Epithelial cell of esophagus (primary cell): ENCODE results near the gene SELENOO.

Experiments used
- DNase-seq: peaks from one replicate; pipeline ENCODE4 v3.0.0; 2010; ENCODE audit warnings: low read depth
- H3K4me3 ChIP-seq: 2 replicates; pipeline ENCODE4 v1.5.1; 2011; ENCODE audit warnings: mild to moderate bottlenecking, low read length, control low read depth
- TF ChIP-seq, protein P1 (sequence below): IDR thresholded peaks from 2 replicates; pipeline ENCODE4 v1.5.1; 2011; ENCODE audit warnings: low read depth, mild to moderate bottlenecking, low read length, control low read depth, inconsistent platforms; ENCODE audit not compliant: insufficient read depth; ENCODE audit errors: missing control alignments

SELENOO gene

DNA sequence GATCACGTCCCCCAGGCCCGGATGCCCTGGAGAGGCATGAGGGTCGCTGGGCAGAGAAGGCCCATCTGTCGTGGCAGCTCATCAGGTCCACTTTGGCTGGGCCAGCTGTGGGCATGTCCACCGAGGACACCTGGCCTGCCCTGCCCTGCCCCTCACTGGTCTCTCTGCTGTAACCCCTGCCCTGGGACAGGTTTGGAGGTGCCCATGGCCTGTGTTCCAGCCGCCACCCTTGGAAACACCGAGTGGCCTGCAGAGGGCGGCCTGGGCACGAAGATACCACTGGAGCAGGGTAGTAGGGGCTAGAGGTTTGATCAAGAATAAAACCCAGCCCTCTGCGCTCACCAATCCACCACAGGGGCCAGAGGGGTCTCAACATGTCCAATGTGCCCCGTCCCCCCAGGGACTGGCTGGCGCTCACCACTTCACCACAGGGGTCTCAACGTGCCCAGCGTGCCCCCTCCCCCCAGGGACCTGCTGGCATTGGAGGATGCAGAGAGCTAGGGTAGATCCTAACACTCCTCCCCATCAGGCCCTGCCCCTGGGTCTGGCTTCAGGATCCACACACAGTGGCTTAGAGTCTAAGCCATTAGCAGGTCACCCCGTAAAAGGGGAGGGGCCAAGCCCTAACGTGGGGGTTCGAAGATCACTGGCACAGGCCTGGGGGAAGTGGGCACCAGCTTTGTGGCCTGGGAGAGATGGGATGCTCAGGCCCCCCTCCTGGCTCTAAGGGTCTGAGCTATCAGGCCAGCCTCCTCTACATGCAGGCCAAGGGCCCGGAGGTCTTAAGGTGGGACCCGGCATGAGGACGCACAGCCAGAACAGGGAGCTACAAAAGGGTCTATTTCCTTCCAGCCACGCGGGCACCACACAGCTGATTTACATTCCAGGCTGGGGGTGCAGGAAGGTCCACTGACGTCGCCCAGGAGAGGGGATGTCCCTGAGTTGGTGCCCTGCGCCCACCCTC, 51.6 kb downstream of the SELENOO start:
- DNase-seq, result peak; percentile 77
- TF ChIP-seq, protein P1, sequence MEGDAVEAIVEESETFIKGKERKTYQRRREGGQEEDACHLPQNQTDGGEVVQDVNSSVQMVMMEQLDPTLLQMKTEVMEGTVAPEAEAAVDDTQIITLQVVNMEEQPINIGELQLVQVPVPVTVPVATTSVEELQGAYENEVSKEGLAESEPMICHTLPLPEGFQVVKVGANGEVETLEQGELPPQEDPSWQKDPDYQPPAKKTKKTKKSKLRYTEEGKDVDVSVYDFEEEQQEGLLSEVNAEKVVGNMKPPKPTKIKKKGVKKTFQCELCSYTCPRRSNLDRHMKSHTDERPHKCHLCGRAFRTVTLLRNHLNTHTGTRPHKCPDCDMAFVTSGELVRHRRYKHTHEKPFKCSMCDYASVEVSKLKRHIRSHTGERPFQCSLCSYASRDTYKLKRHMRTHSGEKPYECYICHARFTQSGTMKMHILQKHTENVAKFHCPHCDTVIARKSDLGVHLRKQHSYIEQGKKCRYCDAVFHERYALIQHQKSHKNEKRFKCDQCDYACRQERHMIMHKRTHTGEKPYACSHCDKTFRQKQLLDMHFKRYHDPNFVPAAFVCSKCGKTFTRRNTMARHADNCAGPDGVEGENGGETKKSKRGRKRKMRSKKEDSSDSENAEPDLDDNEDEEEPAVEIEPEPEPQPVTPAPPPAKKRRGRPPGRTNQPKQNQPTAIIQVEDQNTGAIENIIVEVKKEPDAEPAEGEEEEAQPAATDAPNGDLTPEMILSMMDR, result peak; percentile 79
- H3K4me3 ChIP-seq, result no peak overlapping the region

DNA sequence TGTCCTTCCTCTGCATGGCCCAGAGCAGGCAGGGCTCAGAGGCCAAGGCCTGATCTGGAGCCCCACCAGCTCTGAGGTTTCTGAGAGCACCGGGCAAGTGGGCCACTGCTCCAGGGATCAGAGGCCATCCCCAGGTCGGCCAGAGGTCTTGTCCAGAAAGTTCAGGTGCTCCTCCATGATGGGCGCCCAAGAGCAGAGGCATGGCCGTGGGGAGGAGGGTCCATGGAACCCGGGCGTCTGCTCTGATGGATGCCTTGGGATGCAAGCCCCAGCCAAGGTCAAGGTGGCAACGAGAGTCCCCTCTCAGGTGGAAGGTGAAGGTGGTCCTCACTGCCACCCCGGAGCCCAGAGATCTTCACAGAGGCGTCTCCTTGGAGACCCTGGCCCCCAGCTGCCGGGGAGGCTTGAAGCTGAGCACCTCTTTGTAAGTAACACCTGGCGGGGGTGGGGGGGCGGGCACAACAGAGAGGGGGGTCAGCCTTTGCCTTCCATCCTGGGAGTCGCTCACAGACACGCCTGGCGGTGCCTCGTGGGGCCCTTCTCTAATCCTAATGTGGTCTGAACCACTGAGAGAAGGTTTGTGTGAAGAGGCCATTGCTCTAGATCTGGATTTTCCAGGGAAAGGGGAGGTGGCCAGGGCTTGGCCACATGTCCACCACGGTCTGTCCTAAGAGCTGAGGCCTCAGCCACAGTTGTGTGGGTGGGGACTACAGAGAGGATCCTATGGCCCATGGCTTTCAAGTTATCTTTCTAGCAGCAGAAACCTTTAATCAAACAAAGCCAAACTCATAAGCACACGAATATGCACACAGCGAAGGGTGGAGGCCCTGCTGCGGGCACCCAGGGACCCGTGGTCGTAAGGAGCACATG, 52.5 kb downstream of the SELENOO start:
- TF ChIP-seq, protein P1, result no peak
- no peak overlapping the region for H3K4me3 ChIP-seq
- DNase-seq, result no peak

DNA sequence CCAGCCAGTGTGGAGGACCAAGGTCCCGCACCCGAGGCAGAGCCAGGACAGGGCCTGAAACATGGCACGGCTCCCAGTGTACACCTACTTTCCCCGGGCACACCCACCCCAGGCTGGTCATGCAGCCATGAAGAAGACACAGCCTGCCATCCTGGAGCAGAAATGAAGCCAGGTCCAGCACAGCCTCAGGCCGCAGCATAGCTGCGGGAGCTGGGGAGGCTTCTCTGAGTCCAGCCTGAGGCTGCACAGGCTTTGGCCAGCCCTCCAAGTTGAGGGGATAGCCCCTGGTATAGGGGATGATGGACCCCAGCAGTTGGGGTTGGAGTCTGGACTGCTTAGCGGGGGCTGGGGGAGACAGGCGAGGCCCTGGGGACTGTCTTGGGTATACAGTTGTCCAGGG, 53.1 kb downstream of the SELENOO start:
- DNase-seq, result no peak
- H3K4me3 ChIP-seq, result no peak overlapping the region
- TF ChIP-seq, protein P1, result no peak

DNA sequence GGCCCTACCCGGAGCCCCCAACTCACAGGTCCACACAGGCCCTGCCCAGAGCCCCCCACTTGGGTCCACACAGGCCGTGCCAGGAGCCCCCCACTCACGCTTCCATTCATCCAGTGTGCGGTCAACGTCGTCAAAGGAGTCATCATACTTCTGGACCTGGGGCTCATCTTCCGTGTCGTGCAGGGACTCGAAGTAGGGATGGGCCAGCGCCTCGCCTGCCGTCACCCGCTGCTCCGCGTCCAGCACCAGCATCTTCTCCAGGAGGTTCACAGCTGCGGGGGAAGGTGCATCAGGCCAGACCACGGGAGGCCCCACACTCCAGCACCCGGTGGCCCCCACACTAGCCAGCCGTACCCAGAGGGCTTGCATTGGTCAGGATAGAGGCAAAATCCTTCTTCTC, 54.3 kb downstream of the SELENOO start:
- TF ChIP-seq, protein P1, result no peak
- no peak for DNase-seq
- no peak overlapping the region for H3K4me3 ChIP-seq

DNA sequence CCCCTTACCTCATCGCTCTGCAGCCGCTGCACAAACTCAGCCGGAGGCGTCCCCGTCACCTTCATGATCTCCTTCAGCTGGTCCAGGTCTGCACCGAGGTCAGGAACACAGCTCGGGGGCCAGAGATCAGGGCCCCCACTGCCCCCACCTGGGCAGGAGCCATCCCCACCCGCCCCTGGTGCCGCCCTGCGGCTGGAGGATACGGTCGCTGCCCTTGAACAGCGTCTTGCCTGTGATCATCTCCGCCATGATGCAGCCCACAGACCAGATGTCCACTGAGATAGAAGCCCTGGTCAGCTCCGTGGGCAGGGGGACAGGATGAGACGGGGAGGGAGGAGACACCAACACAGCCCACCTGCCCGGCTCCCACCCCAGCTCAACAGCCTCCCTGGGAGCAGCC, 54.8 kb downstream of the SELENOO start:
- TF ChIP-seq, protein P1, result no peak
- no peak for DNase-seq
- H3K4me3 ChIP-seq, result no peak overlapping the region

DNA sequence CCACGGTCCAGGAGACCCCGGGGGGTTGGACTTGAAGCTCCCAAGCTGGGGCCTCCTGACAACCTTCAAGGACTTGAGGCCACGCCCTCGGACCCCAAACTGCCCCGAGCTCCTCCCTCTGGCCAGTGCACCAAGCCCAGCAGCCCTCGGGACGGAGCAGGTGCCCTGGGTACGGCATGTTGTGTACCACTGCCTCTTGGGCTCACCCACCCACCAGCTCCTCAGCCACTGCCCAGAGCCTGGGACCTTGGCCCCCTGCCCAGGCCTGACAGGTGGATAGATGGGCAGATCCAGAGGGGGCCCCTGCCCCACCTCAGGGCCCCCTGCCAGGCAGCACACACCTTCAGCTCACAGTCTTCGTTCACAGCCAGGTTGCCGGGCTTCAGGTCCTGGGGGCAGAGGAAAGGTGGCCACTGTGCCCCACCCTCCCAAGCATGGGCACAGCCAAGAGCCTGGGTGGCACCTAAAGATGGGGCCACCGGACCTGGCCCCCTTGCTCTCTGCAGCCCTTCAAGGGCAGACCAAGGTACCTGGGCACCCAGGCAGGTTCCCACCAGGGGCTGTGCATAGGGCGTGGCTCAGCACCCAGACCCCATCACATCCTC, 55.5 kb downstream of the SELENOO start:
- no peak for DNase-seq
- TF ChIP-seq, protein P1, result no peak
- H3K4me3 ChIP-seq, result no peak overlapping the region
